Stomach smooth muscle (tissue), 2 donors: ENCODE results near the gene CACNA2D1.
"Not testable (repeated sequence)": the region's sequence is repeated elsewhere in the genome, so short reads cannot be mapped to it uniquely, and the experiment has no call there.

Source experiments
- H3K27ac ChIP-seq: one replicate; pipeline ENCODE4 v1.7.0; 2013; ENCODE audit warnings: mild to moderate bottlenecking, low read length, inconsistent platforms
- H3K27me3 ChIP-seq, 2 donors: one replicate each; pipeline ENCODE4 v1.7.0; 2013; ENCODE audit warnings: low read length in 2 of 2; ENCODE audit not compliant: insufficient read depth in 2 of 2, control insufficient read depth in 1 of 2
- H3K36me3 ChIP-seq, 2 donors: one replicate each; pipeline ENCODE4 v1.7.0; 2013; ENCODE audit warnings: low read length in 2 of 2; ENCODE audit not compliant: control insufficient read depth in 2 of 2, insufficient read depth in 2 of 2
- H3K4me1 ChIP-seq: one replicate; pipeline ENCODE4 v1.7.0; 2013; ENCODE audit warnings: low read length; ENCODE audit not compliant: control insufficient read depth, insufficient read depth
- H3K4me3 ChIP-seq, 2 donors: one replicate each; pipeline ENCODE4 v1.7.0; 2013; ENCODE audit warnings: low read length in 2 of 2
- H3K9ac ChIP-seq, 2 donors: one replicate each; pipeline ENCODE4 v1.7.0; 2013; ENCODE audit warnings: low read length in 2 of 2, mild to moderate bottlenecking in 1 of 2
- H3K9me3 ChIP-seq, 2 donors: one replicate each; pipeline ENCODE4 v1.7.0; 2013; ENCODE audit warnings: low read length in 2 of 2; ENCODE audit not compliant: control insufficient read depth in 2 of 2
- donor health status: healthy.
- donor health status: Pancreatic carcinoma.

Gene CACNA2D1

GRCh38 chr7:82156893-82157292 is 286.7 kb downstream of the CACNA2D1 start:
- no peaks in the 10 kb centered on the region for H3K4me1 ChIP-seq
- no peak overlapping the region for H3K9ac ChIP-seq
- no peaks in the 10 kb centered on the region for H3K9me3 ChIP-seq
- H3K27ac ChIP-seq: no peak overlapping the region
- H3K27me3 ChIP-seq: no peaks in the 10 kb centered on the region
- H3K36me3 ChIP-seq: no peaks in the 10 kb centered on the region
- H3K4me3 ChIP-seq: no peak overlapping the region

DNA sequence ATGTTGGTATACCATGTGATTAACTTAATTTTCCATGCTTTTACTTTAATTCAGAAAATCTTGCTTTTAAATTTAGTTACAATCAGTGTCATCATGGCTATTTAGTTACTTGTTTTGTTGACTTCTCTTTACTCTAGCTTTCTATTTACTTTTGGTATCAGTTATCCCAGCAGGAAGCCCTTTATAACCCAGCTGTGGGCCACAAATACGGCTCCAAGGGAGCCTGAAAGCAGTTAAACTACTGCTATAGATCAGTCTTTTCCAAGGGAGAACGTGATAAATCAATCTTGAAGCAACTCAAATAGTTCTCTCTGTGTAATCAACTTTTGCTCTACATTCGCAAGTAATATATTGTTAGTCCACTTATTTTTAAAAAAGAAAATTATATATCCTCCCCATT is 287.4 kb downstream of the CACNA2D1 start:
- H3K27me3 ChIP-seq: no peaks in the 10 kb centered on the region
- H3K4me1 ChIP-seq: no peaks in the 10 kb centered on the region
- H3K27ac ChIP-seq: no peak overlapping the region
- no peaks in the 10 kb centered on the region for H3K9me3 ChIP-seq
- no peaks in the 10 kb centered on the region for H3K36me3 ChIP-seq
- no peak overlapping the region for H3K4me3 ChIP-seq
- H3K9ac ChIP-seq: no peak overlapping the region

- H3K27me3 ChIP-seq: no peaks in the 10 kb centered on the region
- no peak overlapping the region for H3K4me3 ChIP-seq
- no peaks in the 10 kb centered on the region for H3K4me1 ChIP-seq
- H3K27ac ChIP-seq: no peak overlapping the region
- H3K9me3 ChIP-seq: no peaks in the 10 kb centered on the region
- H3K9ac ChIP-seq: no peak overlapping the region
- H3K36me3 ChIP-seq: no peaks in the 10 kb centered on the region
Observed at GRCh38 chr7:82154728-82155127, 288.8 kb downstream of the CACNA2D1 start.

DNA sequence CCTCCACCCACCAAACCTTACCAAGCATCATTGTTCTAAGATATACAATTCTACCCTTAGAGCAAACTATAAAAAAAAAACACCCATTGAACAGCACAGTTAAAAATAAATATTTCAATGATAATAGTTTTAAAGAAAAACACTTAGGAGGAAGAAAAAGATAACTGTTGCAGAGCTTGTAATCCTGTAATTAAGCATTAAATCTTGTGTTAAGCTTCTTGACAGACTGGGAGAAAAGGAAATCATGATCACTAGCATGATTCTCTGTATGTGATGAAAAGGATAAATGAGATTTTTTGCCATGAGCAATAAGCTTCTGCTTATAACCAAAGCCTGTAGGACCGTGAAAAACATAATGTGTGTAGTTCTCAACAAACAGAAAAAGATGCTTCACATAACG is 289.8 kb downstream of the CACNA2D1 start:
- Histone ChIP-seq H3K4me3 (no peak overlapping the region), H3K36me3 (no peaks in the 10 kb centered on the region), H3K4me1 (no peaks in the 10 kb centered on the region), H3K27ac (no peak overlapping the region), H3K27me3 (no peaks in the 10 kb centered on the region), H3K9ac (no peak overlapping the region), H3K9me3 (no peaks in the 10 kb centered on the region)

GRCh38 chr7:82152858-82153257 is 290.7 kb downstream of the CACNA2D1 start:
- Histone ChIP-seq H3K4me3 (no peak overlapping the region), H3K27me3 (no peaks in the 10 kb centered on the region)

DNA sequence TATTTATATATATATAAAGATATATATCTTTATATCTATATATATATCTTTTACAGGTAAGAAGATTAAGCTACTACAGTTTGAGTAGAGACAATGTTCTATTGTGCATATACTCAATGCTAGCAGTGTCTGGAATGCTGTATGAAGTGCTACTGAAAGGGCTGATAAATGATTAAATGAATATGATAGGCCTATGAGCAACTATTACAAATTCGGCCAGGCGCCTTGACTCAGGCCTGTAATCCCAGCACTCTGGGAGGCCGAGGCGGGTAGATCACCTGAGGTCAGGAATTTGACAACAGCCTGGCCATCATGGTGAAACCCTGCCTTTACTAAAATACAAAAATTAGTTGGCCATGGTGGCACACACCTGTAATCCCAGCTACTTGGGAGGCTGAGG is 297.1 kb downstream of the CACNA2D1 start:
- Histone ChIP-seq H3K4me1 (no peaks in the 10 kb centered on the region), H3K9me3 (no peaks in the 10 kb centered on the region), H3K9ac (no peak overlapping the region), H3K27me3 (no peaks in the 10 kb centered on the region), H3K36me3 (no peaks in the 10 kb centered on the region), H3K4me3 (no peak overlapping the region), H3K27ac (no peak overlapping the region)

More at GRCh38 chr7:82152858-82153257, 290.7 kb downstream of the CACNA2D1 start:
- Histone ChIP-seq H3K36me3 (no peaks in the 10 kb centered on the region), H3K27ac (no peak overlapping the region), H3K9ac (no peak overlapping the region), H3K9me3 (no peaks in the 10 kb centered on the region), H3K4me1 (no peaks in the 10 kb centered on the region)

GRCh38 chr7:82142263-82142864 is 301.2 kb downstream of the CACNA2D1 start:
- H3K4me1 ChIP-seq: no peaks in the 10 kb centered on the region
- H3K9me3 ChIP-seq: no peaks in the 10 kb centered on the region

GRCh38 chr7:82141427-82141826 is 302.1 kb downstream of the CACNA2D1 start:
- H3K9ac ChIP-seq: no peak overlapping the region
- H3K4me3 ChIP-seq: no peak overlapping the region
- no peaks in the 10 kb centered on the region for H3K36me3 ChIP-seq
- no peaks in the 10 kb centered on the region for H3K27me3 ChIP-seq
- no peak overlapping the region for H3K27ac ChIP-seq
- H3K4me1 ChIP-seq: no peaks in the 10 kb centered on the region
- H3K9me3 ChIP-seq: no peaks in the 10 kb centered on the region

More at GRCh38 chr7:82142263-82142864, 301.2 kb downstream of the CACNA2D1 start:
- Histone ChIP-seq H3K27ac (no peak overlapping the region), H3K27me3 (no peaks in the 10 kb centered on the region), H3K36me3 (no peaks in the 10 kb centered on the region), H3K4me3 (no peak overlapping the region), H3K9ac (no peak overlapping the region)

GRCh38 chr7:82140608-82141007 is 303.0 kb downstream of the CACNA2D1 start:
- not testable (repeated sequence) for H3K4me3 ChIP-seq, H3K27me3 ChIP-seq, H3K9me3 ChIP-seq, H3K9ac ChIP-seq, H3K36me3 ChIP-seq, H3K4me1 ChIP-seq, H3K27ac ChIP-seq

DNA sequence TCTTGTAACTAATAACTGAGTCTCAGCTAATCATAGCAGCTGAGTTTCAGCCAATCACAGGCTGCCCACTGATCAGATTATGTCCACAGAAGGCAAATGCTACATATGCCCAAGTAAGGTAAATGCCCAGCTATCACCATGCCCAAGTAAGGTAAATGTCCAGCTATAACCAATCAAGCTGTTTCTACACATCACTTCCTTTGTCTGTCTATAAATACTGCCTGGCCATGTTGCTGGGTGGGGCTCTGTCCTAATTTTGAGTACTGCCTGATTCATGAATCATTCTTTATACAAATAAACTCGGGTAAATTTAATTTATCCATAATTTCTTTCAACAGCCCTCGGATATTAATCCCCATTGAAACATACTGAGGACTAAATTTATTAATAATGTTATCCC is 312.4 kb downstream of the CACNA2D1 start:
- Histone ChIP-seq H3K27me3 (no peaks in the 10 kb centered on the region), H3K4me1 (no peaks in the 10 kb centered on the region), H3K27ac (no peak overlapping the region), H3K9me3 (no peaks in the 10 kb centered on the region), H3K36me3 (peaks cover 0 to 2% of the 10 kb centered on the region in 2 donors), H3K4me3 (no peak overlapping the region), H3K9ac (no peak overlapping the region)

GRCh38 chr7:82129091-82129490 is 314.5 kb downstream of the CACNA2D1 start:
- H3K4me1 ChIP-seq: no peaks in the 10 kb centered on the region
- H3K27ac ChIP-seq: no peak overlapping the region
- no peaks in the 10 kb centered on the region for H3K36me3 ChIP-seq
- no peaks in the 10 kb centered on the region for H3K9me3 ChIP-seq
- no peaks in the 10 kb centered on the region for H3K27me3 ChIP-seq
- no peak overlapping the region for H3K4me3 ChIP-seq
- no peak overlapping the region for H3K9ac ChIP-seq
